ENCODE measurements around the gene INPP4A.
"Not testable (repeated sequence)": the region's sequence is repeated elsewhere in the genome, so short reads cannot be mapped to it uniquely, and the experiment has no call there.

Gene INPP4A

GRCh38 chr2:98444436-98445176, at the start of gene INPP4A:
Gene INPP4A (plus strand): TSS chr2:98444858. CDS start chr2:98520049, 75,191 bp downstream.
- DNase-seq (ENCODE audit: low spot score) = peak; percentile 96

GRCh38 chr2:98395977-98396376, 48.7 kb upstream of the INPP4A start:
- no peak for DNase-seq (ENCODE audit: low spot score)

DNA sequence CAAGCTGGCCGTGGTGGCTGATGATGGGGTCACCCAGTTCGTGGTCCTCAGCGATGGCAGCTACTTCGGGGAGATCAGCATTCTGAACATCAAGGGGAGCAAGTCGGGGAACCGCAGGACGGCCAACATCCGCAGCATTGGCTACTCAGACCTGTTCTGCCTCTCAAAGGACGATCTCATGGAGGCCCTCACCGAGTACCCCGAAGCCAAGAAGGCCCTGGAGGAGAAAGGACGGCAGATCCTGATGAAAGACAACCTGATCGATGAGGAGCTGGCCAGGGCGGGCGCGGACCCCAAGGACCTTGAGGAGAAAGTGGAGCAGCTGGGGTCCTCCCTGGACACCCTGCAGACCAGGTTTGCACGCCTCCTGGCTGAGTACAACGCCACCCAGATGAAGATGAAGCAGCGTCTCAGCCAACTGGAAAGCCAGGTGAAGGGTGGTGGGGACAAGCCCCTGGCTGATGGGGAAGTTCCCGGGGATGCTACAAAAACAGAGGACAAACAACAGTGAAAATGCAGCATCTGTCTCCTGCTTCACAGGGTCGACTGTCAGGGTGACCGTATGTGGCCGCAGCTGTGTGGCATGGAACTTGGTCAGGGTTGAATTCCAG, 47.8 kb upstream of the INPP4A start:
- no peak for DNase-seq (ENCODE audit: low spot score)

DNA sequence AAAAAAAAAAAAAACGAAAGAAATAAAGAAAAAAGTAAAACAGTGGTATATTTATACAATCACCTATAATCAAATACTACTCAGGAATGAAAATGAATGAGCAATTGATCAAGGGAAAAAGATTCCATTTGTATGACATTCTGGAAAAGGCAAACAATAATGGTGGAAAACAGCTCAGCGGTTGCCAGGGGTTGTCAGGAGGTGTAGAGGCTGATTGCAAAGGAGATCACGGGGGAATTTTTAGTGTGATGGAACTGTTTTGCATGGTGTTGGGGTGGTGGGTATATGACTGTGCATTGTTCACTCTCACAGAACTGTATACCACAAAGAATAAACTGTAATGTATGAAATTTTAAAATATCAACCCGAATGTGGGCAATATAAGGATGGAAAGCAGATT, 45.5 kb upstream of the INPP4A start:
- no peak for DNase-seq (ENCODE audit: low spot score)

DNA sequence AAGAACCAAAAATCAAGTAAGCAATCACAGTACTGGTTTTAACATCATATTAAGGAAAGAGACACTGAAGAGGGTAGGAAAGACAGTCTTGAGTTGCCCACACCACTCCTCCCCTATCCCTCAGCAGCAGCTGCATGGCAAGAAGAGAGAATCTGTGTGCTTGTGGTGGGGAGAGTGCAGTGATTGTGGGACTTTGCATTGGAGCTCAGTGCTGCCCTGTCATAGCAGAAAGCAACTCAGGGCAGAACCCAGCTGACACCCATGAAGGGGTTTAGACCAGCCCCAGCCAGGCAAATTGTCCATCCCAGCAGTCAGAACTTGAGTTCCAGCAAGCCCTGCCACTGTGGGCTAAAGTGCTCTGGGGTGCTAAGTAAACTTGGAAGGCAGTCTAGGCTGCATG, 40.8 kb upstream of the INPP4A start:
- no peak for DNase-seq (ENCODE audit: low spot score)

DNA sequence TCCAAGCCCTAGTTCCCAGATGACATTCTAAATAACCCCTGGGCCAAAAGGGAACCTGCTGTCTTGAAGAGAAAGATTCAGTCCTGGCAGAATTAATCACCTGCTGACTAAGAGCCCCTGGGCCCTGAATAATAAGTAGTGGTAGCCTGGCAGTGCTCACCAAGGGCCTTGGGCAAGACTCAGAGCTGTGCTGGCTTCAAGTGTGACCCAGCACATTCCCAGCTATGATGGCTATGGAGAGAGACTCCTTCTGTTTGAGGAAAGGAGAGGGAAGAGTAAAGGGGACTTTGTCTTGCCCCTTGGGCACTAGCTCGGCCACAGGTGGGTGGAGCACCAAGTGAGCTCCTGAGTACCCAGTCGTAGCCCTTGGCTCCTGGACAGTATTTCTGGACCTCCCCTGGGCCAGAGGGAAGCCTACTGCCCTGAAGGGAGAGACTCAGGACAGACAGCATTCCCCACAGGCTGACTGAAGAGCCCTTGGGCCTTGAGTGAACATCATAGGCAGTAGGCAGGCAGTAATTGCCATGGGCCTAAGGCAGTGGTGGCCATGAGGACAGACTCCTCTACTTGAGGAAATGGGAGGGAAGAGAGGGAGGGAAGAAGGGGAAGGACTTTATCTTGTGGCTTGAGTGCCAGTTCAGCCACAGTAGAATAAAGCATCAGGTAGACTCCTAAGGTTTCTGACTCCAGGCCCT, 40.0 kb upstream of the INPP4A start:
- no peak for DNase-seq (ENCODE audit: low spot score)

GRCh38 chr2:98405301-98405700, 39.4 kb upstream of the INPP4A start:
- no peak for DNase-seq (ENCODE audit: low spot score)

DNA sequence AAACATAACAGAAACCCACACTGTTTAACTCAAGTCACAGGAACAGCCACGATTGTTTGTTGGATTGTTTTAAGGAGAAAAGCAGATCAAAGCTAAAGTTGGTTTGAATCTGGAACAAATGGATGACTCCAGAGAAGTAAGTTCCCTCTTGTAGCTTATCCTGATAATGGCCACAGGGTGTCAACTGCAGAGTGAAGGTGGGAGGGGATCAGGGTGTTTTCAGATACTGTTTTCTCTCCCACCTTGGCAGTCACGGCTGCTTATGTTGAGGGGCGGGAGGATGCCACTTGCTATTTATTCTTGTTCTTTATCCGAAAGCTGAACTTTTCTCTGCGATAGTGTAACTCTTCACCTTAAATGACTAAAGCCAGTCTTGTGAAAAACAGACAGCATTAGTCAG, 36.5 kb upstream of the INPP4A start:
- DNase-seq (ENCODE audit: low spot score) = no peak

DNA sequence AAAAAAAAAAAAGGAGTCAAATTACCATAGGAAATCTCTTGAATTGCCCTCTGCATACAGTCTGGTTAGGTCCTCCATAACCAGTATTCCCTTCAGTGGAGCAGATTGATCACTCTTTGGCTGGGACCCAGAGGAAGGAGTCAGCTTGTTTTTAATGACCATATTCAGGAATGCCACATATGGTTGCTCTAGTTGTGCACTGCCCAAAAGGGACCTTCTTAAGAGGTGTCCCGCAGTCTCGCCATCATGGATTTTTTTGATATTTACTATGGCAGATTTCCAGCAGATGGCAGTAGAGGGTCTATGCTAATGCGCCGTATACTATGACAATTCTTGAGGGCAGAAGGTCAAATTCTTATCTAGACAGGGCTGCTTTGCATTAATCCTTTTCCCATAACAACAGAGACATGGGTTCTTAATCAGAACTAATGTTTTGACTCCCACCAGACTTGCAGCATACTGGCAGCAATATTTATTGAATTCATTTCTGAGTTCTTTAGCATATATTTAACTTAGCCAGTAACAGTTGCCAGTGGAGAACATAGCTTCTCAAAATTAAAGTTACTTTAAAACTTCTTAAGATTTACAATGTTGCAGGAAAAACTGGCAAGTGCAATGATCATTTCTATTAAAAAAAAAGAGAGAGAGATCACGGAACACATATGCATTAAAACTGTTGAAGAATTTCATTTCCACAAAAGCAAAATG, 31.8 kb upstream of the INPP4A start:
- DNase-seq (ENCODE audit: low spot score) = peak; percentile 43

GRCh38 chr2:98414246-98414645, 30.4 kb upstream of the INPP4A start:
- not testable (repeated sequence) for DNase-seq (ENCODE audit: low spot score)

DNA sequence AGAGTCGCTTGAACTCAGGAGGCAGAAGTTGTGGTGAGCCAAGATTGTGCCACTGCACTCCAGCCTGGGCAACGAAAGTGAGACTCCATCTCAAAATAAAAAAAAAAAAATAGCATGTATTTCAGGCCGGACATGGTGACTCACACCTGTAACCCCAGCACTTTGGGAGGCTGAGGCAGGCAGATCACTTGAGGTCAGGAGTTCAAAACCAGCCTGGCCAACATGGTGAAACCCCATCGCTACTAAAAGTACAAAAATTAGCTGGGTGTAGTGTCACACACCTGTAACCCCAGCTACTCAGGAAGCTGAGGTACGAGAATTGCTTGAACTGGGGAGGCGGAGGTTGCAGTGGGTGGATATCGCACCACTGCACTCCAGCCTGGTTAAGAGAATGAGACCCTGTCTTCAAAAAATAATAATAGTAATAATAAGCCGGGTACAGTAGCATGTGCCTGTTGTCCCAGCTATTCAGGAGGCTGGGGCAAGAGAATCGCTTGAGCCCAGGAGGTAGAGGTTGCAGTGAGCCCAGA, 28.9 kb upstream of the INPP4A start:
- DNase-seq (ENCODE audit: low spot score) = not testable (repeated sequence)

GRCh38 chr2:98416383-98417159, 28.1 kb upstream of the INPP4A start:
- DNase-seq (ENCODE audit: low spot score) = no peak

GRCh38 chr2:98419544-98419943, 25.1 kb upstream of the INPP4A start:
- DNase-seq (ENCODE audit: low spot score) = no peak

- DNase-seq (ENCODE audit: low spot score) = no peak
Observed at GRCh38 chr2:98419977-98420725, 24.5 kb upstream of the INPP4A start.

DNA sequence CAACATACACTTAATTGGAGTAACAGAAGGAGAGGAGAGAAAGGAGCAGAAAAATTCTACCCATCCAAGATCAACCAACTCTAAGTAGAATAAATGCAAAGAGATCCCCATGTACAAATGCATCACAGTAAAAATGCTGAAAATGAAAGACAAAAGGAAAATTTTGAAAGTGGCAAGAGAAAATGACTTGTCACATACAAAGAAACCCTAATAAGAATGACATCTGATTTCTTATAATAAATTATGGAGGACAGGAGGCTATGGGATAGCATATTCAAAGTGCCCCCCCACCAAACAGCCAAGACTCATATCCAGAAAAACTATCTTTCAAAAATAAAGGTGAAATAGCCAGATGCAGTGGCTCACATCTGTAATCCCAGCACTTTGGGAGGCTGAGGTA, 22.2 kb upstream of the INPP4A start:
- DNase-seq (ENCODE audit: low spot score) = no peak

DNA sequence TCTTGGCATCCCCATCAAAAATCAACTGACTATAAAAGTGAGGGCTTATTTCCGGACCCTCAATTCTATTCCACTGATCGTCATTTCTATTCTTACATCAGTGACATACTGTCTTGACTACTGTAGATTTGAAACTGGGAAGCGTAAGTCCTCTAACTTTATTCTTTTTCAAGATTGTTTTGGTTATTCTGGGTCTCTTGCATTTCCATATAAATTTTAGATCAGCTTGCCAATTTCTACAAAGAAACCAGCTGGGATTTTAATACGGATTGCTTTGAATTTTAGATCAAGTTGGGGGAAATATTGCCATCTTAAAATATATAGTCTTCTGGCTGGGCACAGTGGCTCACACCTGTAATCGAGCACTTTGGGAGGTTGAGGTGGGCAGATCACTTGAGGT, 17.9 kb upstream of the INPP4A start:
- DNase-seq (ENCODE audit: low spot score) = no peak

DNA sequence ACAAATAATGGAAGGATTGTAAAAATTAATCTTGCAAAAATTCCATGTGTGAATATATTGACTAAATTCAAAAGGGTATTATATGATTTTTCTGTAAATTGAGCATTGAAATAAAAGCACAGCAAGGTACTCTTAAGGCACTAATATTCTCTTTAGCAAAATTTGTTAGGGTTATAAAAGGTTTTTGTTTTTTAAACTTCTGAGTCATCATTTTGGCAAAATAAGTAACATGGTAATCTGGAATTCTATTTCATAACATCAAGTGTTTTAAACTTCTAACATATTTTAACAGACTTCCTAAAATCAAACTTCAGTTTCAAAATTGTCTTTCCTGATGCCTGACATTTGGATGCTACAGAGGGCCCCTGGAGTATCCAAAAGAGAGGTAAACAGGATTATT, 12.5 kb upstream of the INPP4A start:
- DNase-seq (ENCODE audit: low spot score) = no peak

- no peak for DNase-seq (ENCODE audit: low spot score)
Observed at GRCh38 chr2:98433363-98433964, 11.2 kb upstream of the INPP4A start.

DNA sequence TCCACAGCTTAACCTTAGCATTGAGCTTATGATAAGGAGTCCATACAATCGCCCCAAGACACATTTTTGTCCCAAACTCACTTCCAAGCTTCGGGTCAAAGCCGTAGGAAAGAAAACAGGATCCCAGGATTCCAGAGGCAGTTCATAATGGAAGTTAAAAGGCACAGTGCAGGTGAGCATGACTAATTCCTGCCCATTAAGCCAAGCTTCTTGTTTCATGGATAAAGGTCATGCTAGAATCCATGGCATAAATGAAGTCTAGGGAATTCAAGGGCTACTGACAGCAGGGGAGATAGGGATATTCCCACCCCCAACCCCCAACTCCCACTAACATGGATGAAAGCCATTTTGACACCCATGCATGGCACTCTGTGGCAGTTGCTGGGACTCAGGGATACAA, 10.2 kb upstream of the INPP4A start:
- no peak for DNase-seq (ENCODE audit: low spot score)

DNA sequence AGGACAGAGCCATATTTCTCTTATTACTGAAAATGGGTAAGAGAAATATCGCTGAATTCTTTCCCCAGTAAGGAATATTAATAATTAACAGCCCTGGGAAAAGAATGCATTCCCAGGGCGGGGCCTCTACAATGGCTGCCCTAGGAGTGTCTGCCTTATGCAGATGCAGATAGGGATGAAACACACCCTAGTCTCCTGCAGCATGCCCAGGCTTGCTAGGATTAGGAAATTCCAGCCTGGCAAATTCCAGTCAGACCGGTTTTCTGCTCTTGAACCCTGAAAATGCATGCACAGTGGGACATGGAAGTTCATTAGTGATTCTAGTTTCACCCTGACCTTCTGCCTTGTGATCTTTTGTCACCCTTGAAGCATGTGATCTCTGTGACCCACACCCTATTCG, 9.0 kb upstream of the INPP4A start:
- DNase-seq (ENCODE audit: low spot score) = not testable (repeated sequence)

Measured in AG08396 (cell line).